GM18505 (cell line): ENCODE results near the gene ITGB7.

Source experiments
- ATAC-seq: cut with Tn5 transposase; IDR thresholded peaks from one replicate; pipeline ENCODE4 v1.9.1; 2021; ENCODE audit not compliant: unreplicated experiment
- POLR2A ChIP-seq: IDR thresholded peaks from 4 replicates; pipeline ENCODE4 v1.6.1; 2011; ENCODE audit warnings: borderline replicate concordance; ENCODE audit not compliant: insufficient read depth, insufficient read length; ENCODE audit errors: extremely low read depth

The ITGB7 gene

GRCh38 chr12:53235742-53236442 lies 28.8 kb upstream of the ITGB7 start:
- TF ChIP-seq POLR2A: no peak

GRCh38 chr12:53235164-53235563 lies 28.1 kb upstream of the ITGB7 start:
- ATAC-seq: no peak
- no peak for TF ChIP-seq POLR2A

More at GRCh38 chr12:53235742-53236442, 28.8 kb upstream of the ITGB7 start:
- ATAC-seq: no peak

GRCh38 chr12:53234271-53234914 lies 27.3 kb upstream of the ITGB7 start:
- TF ChIP-seq POLR2A: no peak
- no peak for ATAC-seq

DNA sequence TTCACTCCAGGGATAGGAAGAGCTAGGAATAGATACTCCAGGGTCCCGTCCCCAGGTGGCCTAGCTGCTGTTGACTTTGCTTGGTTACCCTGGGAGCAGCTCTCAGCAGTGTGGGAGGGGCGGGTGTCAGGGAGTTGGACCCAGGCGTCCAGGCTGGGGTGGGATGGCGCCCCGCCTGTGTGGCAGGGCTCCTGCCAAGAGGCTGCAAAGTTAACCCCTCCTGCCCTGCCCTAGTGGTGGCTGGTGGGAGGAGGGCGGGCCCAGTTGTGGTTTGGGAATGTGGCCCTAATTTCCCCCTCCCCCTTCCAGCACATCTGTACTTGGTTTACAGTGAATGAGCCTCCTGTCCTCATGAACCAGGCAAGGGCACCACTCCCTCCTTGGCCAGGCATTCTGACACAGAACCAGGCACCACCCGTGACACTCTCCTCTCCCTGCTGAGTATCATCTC lies 26.6 kb upstream of the ITGB7 start:
- no peak for ATAC-seq

GRCh38 chr12:53232646-53233461 lies 25.8 kb upstream of the ITGB7 start:
- no peak for ATAC-seq
- TF ChIP-seq POLR2A: no peak

More for the DNA sequence above, 26.6 kb upstream of the ITGB7 start:
- TF ChIP-seq POLR2A: no peak

DNA sequence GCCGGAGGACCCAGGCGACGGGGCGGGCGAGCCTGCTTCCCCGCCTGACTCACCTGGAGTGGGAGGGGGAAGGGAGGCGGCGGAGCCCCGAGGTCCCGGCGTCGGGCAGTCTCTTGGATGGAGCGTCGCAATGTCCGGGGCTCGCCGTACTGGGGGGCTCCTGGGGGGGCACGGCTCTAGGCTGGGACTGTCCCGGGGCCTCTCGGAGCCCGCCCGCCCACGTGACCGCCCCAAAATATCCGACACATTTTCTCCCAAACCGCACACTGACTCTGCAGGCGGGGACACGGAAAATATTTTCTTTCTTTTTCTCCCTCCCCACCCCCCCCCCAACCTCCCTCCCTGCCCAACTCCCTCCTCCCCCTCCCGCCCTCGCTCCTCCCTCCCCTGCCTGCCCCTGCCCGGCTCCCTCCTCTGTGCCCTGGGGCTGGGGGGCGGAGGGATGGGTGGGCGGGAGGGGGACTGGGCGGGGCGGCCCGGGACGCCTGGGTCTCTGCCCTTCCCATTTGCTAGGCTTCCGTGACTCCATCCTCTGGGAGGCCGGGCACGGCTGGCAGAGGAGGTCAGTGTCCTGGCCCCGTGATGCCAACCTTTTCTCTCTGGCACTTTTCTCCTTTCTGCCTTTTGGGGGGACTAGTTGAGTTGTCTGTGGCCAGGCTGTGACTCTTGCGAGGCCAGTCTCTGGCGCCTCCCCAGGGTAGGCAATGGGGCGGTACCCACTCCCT lies 25.0 kb upstream of the ITGB7 start, which contains the start of gene RARG:
Gene RARG, minus strand, starts transcription at position 289 of the 725 bp plus-strand sequence. CDS start 4,664 bp downstream, outside the sequence.
- no peak for ATAC-seq

GRCh38 chr12:53231671-53231920 lies 24.5 kb upstream of the ITGB7 start:
- TF ChIP-seq POLR2A: no peak
- no peak for ATAC-seq

More for the DNA sequence above, 25.0 kb upstream of the ITGB7 start, which contains the start of gene RARG:
- TF ChIP-seq POLR2A: no peak

DNA sequence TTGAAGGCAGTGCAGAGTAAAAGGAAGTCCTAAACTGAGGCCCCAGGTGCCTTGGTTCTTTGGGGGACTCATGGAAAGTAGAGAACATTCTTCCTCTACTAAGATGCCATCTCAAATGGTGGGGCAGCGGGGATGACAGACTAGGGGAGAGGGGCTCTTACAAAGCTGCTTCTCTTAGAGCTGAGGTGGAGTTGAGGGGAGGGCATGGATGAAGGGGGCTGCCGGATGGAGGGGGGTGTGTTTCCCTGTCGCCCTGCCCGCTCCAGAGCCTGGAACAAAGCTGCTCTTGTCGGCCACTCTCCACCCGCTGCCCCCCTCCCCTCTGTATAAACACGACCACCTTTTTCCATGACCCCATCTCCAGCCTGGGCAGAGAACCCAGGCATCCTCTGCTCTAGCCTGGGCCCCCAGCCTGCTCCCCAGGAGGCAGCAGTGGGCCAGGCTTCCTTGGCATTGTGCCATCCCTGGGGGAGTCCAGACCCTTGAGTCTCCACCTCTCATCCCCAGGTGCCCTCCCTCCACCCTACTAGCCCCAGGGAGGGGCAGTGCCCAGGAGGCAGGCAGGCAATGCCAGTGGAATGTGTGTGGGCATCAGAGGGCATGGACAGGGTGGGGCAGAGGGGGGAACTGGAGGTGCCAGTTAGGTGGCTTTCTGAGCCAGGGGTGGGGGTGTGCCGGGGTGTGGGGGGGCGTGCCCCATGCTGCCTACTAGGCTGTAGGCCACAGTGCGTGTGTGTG lies 23.2 kb upstream of the ITGB7 start:
- TF ChIP-seq POLR2A: no peak
- ATAC-seq: no peak

- ATAC-seq: no peak
- no peak for TF ChIP-seq POLR2A
Observed at GRCh38 chr12:53229454-53229853, 22.4 kb upstream of the ITGB7 start.

DNA sequence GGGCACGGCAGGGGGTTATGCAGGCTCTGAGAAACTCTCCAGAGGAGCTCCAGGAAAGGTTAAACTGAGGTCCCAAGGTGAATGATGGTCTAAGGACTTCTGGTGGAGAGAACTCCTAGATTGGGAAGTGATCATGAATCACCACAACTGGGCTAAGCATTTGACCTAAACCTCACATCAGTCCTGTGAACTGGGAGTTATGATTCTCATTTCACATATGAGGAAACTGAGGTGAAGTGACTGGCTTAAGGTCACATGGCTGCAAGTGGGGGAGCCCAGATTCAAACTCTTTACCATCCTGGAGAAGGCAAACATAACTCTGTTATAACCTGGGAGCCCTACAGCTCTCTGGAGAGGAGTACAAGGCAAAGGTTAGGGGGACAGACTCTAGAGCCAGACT lies 20.8 kb upstream of the ITGB7 start:
- no peak for TF ChIP-seq POLR2A
- no peak for ATAC-seq

DNA sequence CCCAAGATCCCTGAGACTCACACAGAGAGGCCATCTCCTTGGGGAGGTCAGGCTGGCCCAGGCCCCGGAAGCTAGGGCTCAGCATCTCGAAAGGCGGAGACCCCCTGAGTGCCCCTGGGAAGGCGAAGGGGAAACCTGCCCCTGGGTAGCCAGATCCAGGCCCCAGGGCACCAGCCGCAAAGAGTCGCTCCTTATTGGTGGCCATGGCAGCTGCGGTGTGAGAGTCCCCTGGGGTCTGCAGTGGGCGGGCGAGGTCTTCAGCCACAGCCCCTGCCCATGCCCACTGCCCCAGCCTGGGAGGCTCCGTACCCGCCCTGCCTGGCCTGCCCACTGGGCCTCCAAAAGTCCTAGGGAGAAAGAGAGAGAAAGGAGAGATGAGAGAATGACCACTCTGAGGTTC lies 20.3 kb upstream of the ITGB7 start:
- no peak for TF ChIP-seq POLR2A

GRCh38 chr12:53226815-53227214 lies 19.8 kb upstream of the ITGB7 start:
- ATAC-seq: no peak
- TF ChIP-seq POLR2A: no peak

More for the DNA sequence above, 20.3 kb upstream of the ITGB7 start:
- no peak for ATAC-seq

DNA sequence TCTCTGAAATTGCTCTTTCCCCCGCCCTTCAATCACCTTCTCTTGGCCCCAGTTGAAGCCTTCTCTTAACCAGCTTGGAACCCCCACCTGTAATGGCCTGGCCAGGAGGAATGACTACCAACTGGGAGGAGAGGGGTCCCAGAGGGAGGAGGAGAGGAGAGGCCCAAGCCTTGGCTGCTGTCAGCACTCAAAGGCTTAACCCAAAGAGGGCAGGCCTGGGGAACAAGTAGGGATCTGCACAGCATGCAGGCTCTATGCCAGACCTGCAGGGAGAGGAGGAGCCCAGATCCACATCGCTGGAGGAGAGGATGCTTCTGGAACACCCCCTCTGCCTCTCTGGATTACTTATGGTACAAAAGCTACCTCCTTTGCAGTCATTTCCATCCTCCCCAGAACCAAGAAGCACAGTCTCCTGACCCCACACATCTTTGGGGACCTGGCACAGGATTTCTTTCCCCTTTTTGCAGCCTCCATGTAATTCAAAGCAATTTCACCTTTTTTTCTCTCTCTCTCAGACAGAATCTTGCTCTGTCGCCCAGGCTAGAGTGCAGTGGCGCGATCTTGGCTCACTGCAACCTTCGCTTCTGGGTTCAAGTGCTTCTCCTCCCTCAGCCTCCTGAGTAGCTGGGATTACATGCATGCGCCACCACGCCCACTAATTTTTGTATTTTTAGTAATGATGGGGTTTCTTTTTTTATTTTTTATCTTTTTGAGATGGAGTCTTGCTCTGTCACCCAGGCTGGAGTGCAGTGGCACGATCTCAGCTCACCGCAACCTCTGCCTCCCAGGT lies 18.8 kb upstream of the ITGB7 start:
- no peak for TF ChIP-seq POLR2A
- no peak for ATAC-seq
